ENCODE measurements around the gene SEPTIN5.

DNA sequence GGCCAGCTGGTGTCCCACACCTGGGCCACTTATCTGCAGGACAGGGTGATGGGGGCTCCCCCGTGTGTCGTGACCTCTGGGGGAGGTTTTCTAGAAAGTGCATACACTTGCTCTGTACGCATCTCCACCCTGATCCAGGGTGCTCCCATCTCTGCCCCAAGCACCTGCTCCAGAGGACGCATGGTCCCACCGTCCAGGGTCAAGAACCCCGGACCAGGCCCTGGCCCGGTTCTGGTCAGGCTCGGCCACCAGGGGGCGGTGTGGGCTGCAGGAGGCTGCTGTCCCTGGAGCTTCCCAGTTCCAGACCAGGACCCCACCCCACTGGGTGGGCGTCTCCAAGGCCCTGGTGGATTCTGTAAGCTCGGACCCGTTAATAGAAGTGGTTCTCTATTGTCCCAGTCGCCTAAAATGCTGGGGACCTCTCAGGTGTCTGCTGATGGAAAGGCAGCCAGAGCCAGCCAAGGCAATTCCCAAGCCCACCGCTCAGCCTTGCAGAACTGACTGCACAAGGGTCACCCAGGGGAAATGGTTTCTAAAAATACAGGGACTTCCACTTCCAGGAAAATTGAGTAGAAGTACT is 34.7 kb upstream of the SEPTIN5 start:
- TF ChIP-seq, protein P1, sequence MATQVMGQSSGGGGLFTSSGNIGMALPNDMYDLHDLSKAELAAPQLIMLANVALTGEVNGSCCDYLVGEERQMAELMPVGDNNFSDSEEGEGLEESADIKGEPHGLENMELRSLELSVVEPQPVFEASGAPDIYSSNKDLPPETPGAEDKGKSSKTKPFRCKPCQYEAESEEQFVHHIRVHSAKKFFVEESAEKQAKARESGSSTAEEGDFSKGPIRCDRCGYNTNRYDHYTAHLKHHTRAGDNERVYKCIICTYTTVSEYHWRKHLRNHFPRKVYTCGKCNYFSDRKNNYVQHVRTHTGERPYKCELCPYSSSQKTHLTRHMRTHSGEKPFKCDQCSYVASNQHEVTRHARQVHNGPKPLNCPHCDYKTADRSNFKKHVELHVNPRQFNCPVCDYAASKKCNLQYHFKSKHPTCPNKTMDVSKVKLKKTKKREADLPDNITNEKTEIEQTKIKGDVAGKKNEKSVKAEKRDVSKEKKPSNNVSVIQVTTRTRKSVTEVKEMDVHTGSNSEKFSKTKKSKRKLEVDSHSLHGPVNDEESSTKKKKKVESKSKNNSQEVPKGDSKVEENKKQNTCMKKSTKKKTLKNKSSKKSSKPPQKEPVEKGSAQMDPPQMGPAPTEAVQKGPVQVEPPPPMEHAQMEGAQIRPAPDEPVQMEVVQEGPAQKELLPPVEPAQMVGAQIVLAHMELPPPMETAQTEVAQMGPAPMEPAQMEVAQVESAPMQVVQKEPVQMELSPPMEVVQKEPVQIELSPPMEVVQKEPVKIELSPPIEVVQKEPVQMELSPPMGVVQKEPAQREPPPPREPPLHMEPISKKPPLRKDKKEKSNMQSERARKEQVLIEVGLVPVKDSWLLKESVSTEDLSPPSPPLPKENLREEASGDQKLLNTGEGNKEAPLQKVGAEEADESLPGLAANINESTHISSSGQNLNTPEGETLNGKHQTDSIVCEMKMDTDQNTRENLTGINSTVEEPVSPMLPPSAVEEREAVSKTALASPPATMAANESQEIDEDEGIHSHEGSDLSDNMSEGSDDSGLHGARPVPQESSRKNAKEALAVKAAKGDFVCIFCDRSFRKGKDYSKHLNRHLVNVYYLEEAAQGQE (IDR thresholded peaks at IDR 0.05; ENCODE audit: insufficient read depth in 1 of 2, low read depth in 2 of 2, low read length in 2 of 2): no peak
- no peak for TF ChIP-seq TAF1 (IDR thresholded peaks at IDR 0.05; ENCODE audit: borderline replicate concordance, insufficient read depth, low read length)
